Measurements from ENCODE around the gene SNRK. TPM values are rescaled to one million over a fixed set of nuclear protein-coding genes. Genes with fewer than 3 reads are reported as not detected.

Gene SNRK
- total RNA-seq, 1 experiment from 2014 or later: 7.3 TPM

GRCh38 chr3:43373560-43373928 lies 87.2 kb downstream of the SNRK start:
- no peaks in the 10 kb centered on the region for H3K4me1 ChIP-seq (ENCODE audit: insufficient read depth, low read length, poor library complexity, severe bottlenecking)
- TF ChIP-seq EZH2 (IDR thresholded peaks at IDR 0.05; ENCODE audit: borderline replicate concordance, low read depth, low read length, poor library complexity, severe bottlenecking): no peak
- TF ChIP-seq, protein P1, sequence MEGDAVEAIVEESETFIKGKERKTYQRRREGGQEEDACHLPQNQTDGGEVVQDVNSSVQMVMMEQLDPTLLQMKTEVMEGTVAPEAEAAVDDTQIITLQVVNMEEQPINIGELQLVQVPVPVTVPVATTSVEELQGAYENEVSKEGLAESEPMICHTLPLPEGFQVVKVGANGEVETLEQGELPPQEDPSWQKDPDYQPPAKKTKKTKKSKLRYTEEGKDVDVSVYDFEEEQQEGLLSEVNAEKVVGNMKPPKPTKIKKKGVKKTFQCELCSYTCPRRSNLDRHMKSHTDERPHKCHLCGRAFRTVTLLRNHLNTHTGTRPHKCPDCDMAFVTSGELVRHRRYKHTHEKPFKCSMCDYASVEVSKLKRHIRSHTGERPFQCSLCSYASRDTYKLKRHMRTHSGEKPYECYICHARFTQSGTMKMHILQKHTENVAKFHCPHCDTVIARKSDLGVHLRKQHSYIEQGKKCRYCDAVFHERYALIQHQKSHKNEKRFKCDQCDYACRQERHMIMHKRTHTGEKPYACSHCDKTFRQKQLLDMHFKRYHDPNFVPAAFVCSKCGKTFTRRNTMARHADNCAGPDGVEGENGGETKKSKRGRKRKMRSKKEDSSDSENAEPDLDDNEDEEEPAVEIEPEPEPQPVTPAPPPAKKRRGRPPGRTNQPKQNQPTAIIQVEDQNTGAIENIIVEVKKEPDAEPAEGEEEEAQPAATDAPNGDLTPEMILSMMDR (conservative IDR thresholded peaks at IDR 0.05; ENCODE audit: low read depth, low read length): no peak
- H3K36me3 ChIP-seq (ENCODE audit: insufficient read depth, low read length, poor library complexity, severe bottlenecking): no peaks in the 10 kb centered on the region
- CTCF ChIA-PET: no interaction called here
- no peak overlapping the region for H3K4me3 ChIP-seq (ENCODE audit: low read depth, low read length, poor library complexity, severe bottlenecking)
- DNase-seq (ENCODE audit: low spot score): no peak
- H3K27ac ChIP-seq (ENCODE audit: low read depth, low read length, poor library complexity, severe bottlenecking): no peak overlapping the region
- POLR2A ChIA-PET (ENCODE audit: low non-redundant PET): no interaction called here
- intact Hi-C loops (cut with micrococcal nuclease; ENCODE audit: unreplicated experiment): loop anchor here (10.0 kb wide), 1 partner anchor 149 kb away; no protein-coding TSS in a partner anchor
- H3K27me3 ChIP-seq (replicated peaks; ENCODE audit: insufficient read depth, low read depth, low read length, poor library complexity): no peaks in the 10 kb centered on the region
- BruUV-seq (replicated peaks): no TSS peak
- H3K9me3 ChIP-seq (ENCODE audit: low read depth, low read length, poor library complexity, severe bottlenecking): no peaks in the 10 kb centered on the region

GRCh38 chr3:43378066-43378935 lies 92.0 kb downstream of the SNRK start:
- no peaks in the 10 kb centered on the region for H3K4me1 ChIP-seq (ENCODE audit: insufficient read depth, low read length, poor library complexity, severe bottlenecking)
- no peaks in the 10 kb centered on the region for H3K36me3 ChIP-seq (ENCODE audit: insufficient read depth, low read length, poor library complexity, severe bottlenecking)
- no peak for TF ChIP-seq EZH2 (IDR thresholded peaks at IDR 0.05; ENCODE audit: borderline replicate concordance, low read depth, low read length, poor library complexity, severe bottlenecking)
- TF ChIP-seq, protein P1 (conservative IDR thresholded peaks at IDR 0.05; ENCODE audit: low read depth, low read length): peak; percentile 54
- no peaks in the 10 kb centered on the region for H3K27me3 ChIP-seq (replicated peaks; ENCODE audit: insufficient read depth, low read depth, low read length, poor library complexity)
- ChIA-PET CTCF (interaction anchor here (0.6 kb wide), 1 partner anchor 155 kb away, joined by 5 read pairs; no protein-coding TSS in a partner anchor), POLR2A (ENCODE audit: low non-redundant PET) (no interaction called here)
- H3K27ac ChIP-seq (ENCODE audit: low read depth, low read length, poor library complexity, severe bottlenecking): no peak overlapping the region
- BruUV-seq (replicated peaks): no TSS peak
- H3K4me3 ChIP-seq (ENCODE audit: low read depth, low read length, poor library complexity, severe bottlenecking): no peak overlapping the region
- DNase-seq (ENCODE audit: low spot score): peak; percentile 23
- no peaks in the 10 kb centered on the region for H3K9me3 ChIP-seq (ENCODE audit: low read depth, low read length, poor library complexity, severe bottlenecking)
- intact Hi-C loops (cut with micrococcal nuclease; ENCODE audit: unreplicated experiment): loop anchor here (5.0 to 10.0 kb wide), 2 partner anchors 154 to 216 kb away; no protein-coding TSS in a partner anchor

GRCh38 chr3:43379343-43379742 lies 93.0 kb downstream of the SNRK start:
- H3K27ac ChIP-seq (ENCODE audit: low read depth, low read length, poor library complexity, severe bottlenecking): no peak overlapping the region
- intact Hi-C loops (cut with micrococcal nuclease; ENCODE audit: unreplicated experiment): loop anchor here (5.0 to 10.0 kb wide), 2 partner anchors 155 to 217 kb away; no protein-coding TSS in a partner anchor
- no peak overlapping the region for H3K4me3 ChIP-seq (ENCODE audit: low read depth, low read length, poor library complexity, severe bottlenecking)
- TF ChIP-seq EZH2 (IDR thresholded peaks at IDR 0.05; ENCODE audit: borderline replicate concordance, low read depth, low read length, poor library complexity, severe bottlenecking): no peak
- TF ChIP-seq, protein P1 (conservative IDR thresholded peaks at IDR 0.05; ENCODE audit: low read depth, low read length): no peak
- no peaks in the 10 kb centered on the region for H3K27me3 ChIP-seq (replicated peaks; ENCODE audit: insufficient read depth, low read depth, low read length, poor library complexity)
- H3K36me3 ChIP-seq (ENCODE audit: insufficient read depth, low read length, poor library complexity, severe bottlenecking): no peaks in the 10 kb centered on the region
- no peak for DNase-seq (ENCODE audit: low spot score)
- no peaks in the 10 kb centered on the region for H3K9me3 ChIP-seq (ENCODE audit: low read depth, low read length, poor library complexity, severe bottlenecking)
- ChIA-PET POLR2A (ENCODE audit: low non-redundant PET) (no interaction called here), CTCF (no interaction called here)
- no peaks in the 10 kb centered on the region for H3K4me1 ChIP-seq (ENCODE audit: insufficient read depth, low read length, poor library complexity, severe bottlenecking)
- BruUV-seq (replicated peaks): no TSS peak

All from A673 (cell line).